ENCODE measurements around the gene NDUFS1. TPM values are rescaled to one million over a fixed set of nuclear protein-coding genes. Genes with fewer than 3 reads are reported as not detected.
"Not testable (repeated sequence)": the region's sequence is repeated elsewhere in the genome, so short reads cannot be mapped to it uniquely, and the experiment has no call there.

NDUFS1 gene
- total RNA-seq, 2 donors from 2014 or later, result 63.8 to 104 TPM

- Mint-ChIP-seq H3K4me1 (no peaks in the 10 kb centered on the region), H3K4me3 (no peak overlapping the region), H3K36me3 (ENCODE audit: low read depth) (no peaks in the 10 kb centered on the region), H3K9me3 (no peaks in the 10 kb centered on the region), H3K27ac (no peak overlapping the region), H3K27me3 (peaks cover 4% of the 10 kb centered on the region)
- ATAC-seq (replicated peaks), result no peak
Measured at GRCh38 chr2:206176901-206177300, 17.7 kb upstream of the NDUFS1 start.

- no peaks in the 10 kb centered on the region for H3K4me1 Mint-ChIP-seq
- peaks cover 4% of the 10 kb centered on the region for H3K27me3 Mint-ChIP-seq
- no peak for ATAC-seq (replicated peaks)
- no peak overlapping the region for H3K4me3 Mint-ChIP-seq
- H3K36me3 Mint-ChIP-seq (ENCODE audit: low read depth), result no peaks in the 10 kb centered on the region
- no peaks in the 10 kb centered on the region for H3K9me3 Mint-ChIP-seq
- no peak overlapping the region for H3K27ac Mint-ChIP-seq
Measured at GRCh38 chr2:206176121-206176520, 16.9 kb upstream of the NDUFS1 start.

- no peak overlapping the region for H3K27ac Mint-ChIP-seq
- H3K4me1 Mint-ChIP-seq, result no peaks in the 10 kb centered on the region
- H3K4me3 Mint-ChIP-seq, result no peak overlapping the region
- no peak for ATAC-seq (replicated peaks)
- H3K36me3 Mint-ChIP-seq (ENCODE audit: low read depth), result no peaks in the 10 kb centered on the region
- H3K9me3 Mint-ChIP-seq, result no peaks in the 10 kb centered on the region
- peaks cover 4% of the 10 kb centered on the region for H3K27me3 Mint-ChIP-seq
Measured at GRCh38 chr2:206173147-206173546, 13.9 kb upstream of the NDUFS1 start.

- ATAC-seq (replicated peaks); H3K27me3 Mint-ChIP-seq; H3K4me1 Mint-ChIP-seq: not testable (repeated sequence)
Measured at GRCh38 chr2:206171624-206172397, 12.6 kb upstream of the NDUFS1 start.

GRCh38 chr2:206168230-206168629 lies 9.0 kb upstream of the NDUFS1 start:
- H3K9me3 Mint-ChIP-seq; H3K27ac Mint-ChIP-seq; H3K4me3 Mint-ChIP-seq; ATAC-seq (replicated peaks); H3K4me1 Mint-ChIP-seq; H3K27me3 Mint-ChIP-seq: not testable (repeated sequence)
- H3K36me3 Mint-ChIP-seq (ENCODE audit: low read depth), result peaks cover 44% of the 10 kb centered on the region

More at GRCh38 chr2:206171624-206172397, 12.6 kb upstream of the NDUFS1 start:
- not testable (repeated sequence) for H3K27ac Mint-ChIP-seq; H3K36me3 Mint-ChIP-seq (ENCODE audit: low read depth); H3K4me3 Mint-ChIP-seq; H3K9me3 Mint-ChIP-seq

GRCh38 chr2:206164261-206164862 lies 5.1 kb upstream of the NDUFS1 start:
- Mint-ChIP-seq H3K36me3 (ENCODE audit: low read depth) (peaks cover 83% of the 10 kb centered on the region), H3K4me1 (peaks cover 23% of the 10 kb centered on the region), H3K27ac (no peak overlapping the region), H3K27me3 (no peaks in the 10 kb centered on the region), H3K4me3 (no peak overlapping the region), H3K9me3 (no peaks in the 10 kb centered on the region)
- ATAC-seq (replicated peaks), result no peak

- ATAC-seq (replicated peaks), result no peak
- H3K9me3 Mint-ChIP-seq, result no peaks in the 10 kb centered on the region
- H3K4me3 Mint-ChIP-seq, result peak overlapping the region; percentile 95
- peaks cover 87% of the 10 kb centered on the region for H3K36me3 Mint-ChIP-seq (ENCODE audit: low read depth)
- peak overlapping the region; percentile 98 for H3K27ac Mint-ChIP-seq
- peaks cover 24% of the 10 kb centered on the region for H3K4me1 Mint-ChIP-seq
- no peaks in the 10 kb centered on the region for H3K27me3 Mint-ChIP-seq
Measured at GRCh38 chr2:206163251-206163880, 4.1 kb upstream of the NDUFS1 start.

GRCh38 chr2:206162401-206162800 lies 3.2 kb upstream of the NDUFS1 start:
- Mint-ChIP-seq H3K36me3 (ENCODE audit: low read depth) (peaks cover 84% of the 10 kb centered on the region), H3K27ac (peak overlapping the region; percentile 98), H3K4me3 (peak overlapping the region; percentile 95), H3K4me1 (peaks cover 29% of the 10 kb centered on the region)
- ATAC-seq (replicated peaks); H3K27me3 Mint-ChIP-seq; H3K9me3 Mint-ChIP-seq: not testable (repeated sequence)

- ATAC-seq (replicated peaks), result no peak
- no peaks in the 10 kb centered on the region for H3K9me3 Mint-ChIP-seq
- no peaks in the 10 kb centered on the region for H3K27me3 Mint-ChIP-seq
- H3K27ac Mint-ChIP-seq, result peak overlapping the region; percentile 98
- peaks cover 73% of the 10 kb centered on the region for H3K36me3 Mint-ChIP-seq (ENCODE audit: low read depth)
- peaks cover 36% of the 10 kb centered on the region for H3K4me1 Mint-ChIP-seq
- H3K4me3 Mint-ChIP-seq, result peak overlapping the region; percentile 95
Measured at GRCh38 chr2:206160807-206161179, 1.5 kb upstream of the NDUFS1 start.

- H3K36me3 Mint-ChIP-seq (ENCODE audit: low read depth), result peaks cover 67% of the 10 kb centered on the region
- no peak for ATAC-seq (replicated peaks)
- peak overlapping the region; percentile 98 for H3K27ac Mint-ChIP-seq
- H3K27me3 Mint-ChIP-seq, result no peaks in the 10 kb centered on the region
- H3K4me1 Mint-ChIP-seq, result peaks cover 36% of the 10 kb centered on the region
- H3K4me3 Mint-ChIP-seq, result peak overlapping the region; percentile 95
- H3K9me3 Mint-ChIP-seq, result no peaks in the 10 kb centered on the region
Measured at GRCh38 chr2:206160125-206160806, 1.0 kb upstream of the NDUFS1 start.

- Mint-ChIP-seq H3K9me3 (no peaks in the 10 kb centered on the region), H3K27ac (peak overlapping the region; percentile 98), H3K4me1 (peaks cover 41% of the 10 kb centered on the region), H3K4me3 (peak overlapping the region; percentile 95), H3K27me3 (no peaks in the 10 kb centered on the region), H3K36me3 (ENCODE audit: low read depth) (peaks cover 53% of the 10 kb centered on the region)
- peak; percentile 13 for ATAC-seq (replicated peaks)
Measured at GRCh38 chr2:206158563-206159345, 490 bp downstream of the NDUFS1 start.

- peak overlapping the region; percentile 95 for H3K4me3 Mint-ChIP-seq
- ATAC-seq (replicated peaks); H3K9me3 Mint-ChIP-seq; H3K27me3 Mint-ChIP-seq; H3K27ac Mint-ChIP-seq: not testable (repeated sequence)
- peaks cover 44% of the 10 kb centered on the region for H3K36me3 Mint-ChIP-seq (ENCODE audit: low read depth)
- peaks cover 25% of the 10 kb centered on the region for H3K4me1 Mint-ChIP-seq
Measured at GRCh38 chr2:206157014-206157413, 2.2 kb downstream of the NDUFS1 start.

- ATAC-seq (replicated peaks), result no peak
- peaks cover 29% of the 10 kb centered on the region for H3K4me1 Mint-ChIP-seq
- no peaks in the 10 kb centered on the region for H3K9me3 Mint-ChIP-seq
- peaks cover 40% of the 10 kb centered on the region for H3K36me3 Mint-ChIP-seq (ENCODE audit: low read depth)
- H3K27ac Mint-ChIP-seq, result peak overlapping the region; percentile 14
- H3K4me3 Mint-ChIP-seq, result no peak overlapping the region
- no peaks in the 10 kb centered on the region for H3K27me3 Mint-ChIP-seq
Measured at GRCh38 chr2:206154197-206154596, 5.0 kb downstream of the NDUFS1 start.

- no peak overlapping the region for H3K4me3 Mint-ChIP-seq
- no peak for ATAC-seq (replicated peaks)
- H3K9me3 Mint-ChIP-seq, result no peaks in the 10 kb centered on the region
- H3K4me1 Mint-ChIP-seq, result peaks cover 17% of the 10 kb centered on the region
- peak overlapping the region; percentile 25 for H3K27ac Mint-ChIP-seq
- H3K36me3 Mint-ChIP-seq (ENCODE audit: low read depth), result peaks cover 68% of the 10 kb centered on the region
- no peaks in the 10 kb centered on the region for H3K27me3 Mint-ChIP-seq
Measured at GRCh38 chr2:206150631-206151030, 8.6 kb downstream of the NDUFS1 start.

Measured in activated T-helper 17 cell treated with anti-CD3 and anti-CD28 coated beads, Interleukin-2, amount 50 U/mL, for 72 hours (primary cell).